ENCODE data around the gene SLC7A11.

The SLC7A11 gene

DNA sequence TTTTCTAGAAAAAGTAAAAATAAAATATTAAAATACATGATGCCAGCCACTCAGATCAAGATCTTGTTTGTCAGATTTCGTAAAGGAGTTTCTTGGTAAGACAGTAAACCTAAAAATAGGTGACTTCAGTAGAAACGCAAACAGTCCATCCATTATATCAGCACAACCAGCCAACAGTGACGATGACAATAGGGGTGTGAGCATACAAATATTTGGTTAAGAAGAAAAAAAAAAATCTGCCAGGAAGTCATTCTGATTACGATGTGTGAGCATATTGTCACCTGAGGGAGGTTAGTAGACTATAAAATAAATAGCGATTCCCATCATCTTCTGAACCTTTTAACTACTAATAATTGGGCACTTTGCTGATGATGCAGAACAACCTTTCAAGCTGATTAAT, 37.6 kb downstream of the SLC7A11 start:
- DNase-seq = no peak

DNA sequence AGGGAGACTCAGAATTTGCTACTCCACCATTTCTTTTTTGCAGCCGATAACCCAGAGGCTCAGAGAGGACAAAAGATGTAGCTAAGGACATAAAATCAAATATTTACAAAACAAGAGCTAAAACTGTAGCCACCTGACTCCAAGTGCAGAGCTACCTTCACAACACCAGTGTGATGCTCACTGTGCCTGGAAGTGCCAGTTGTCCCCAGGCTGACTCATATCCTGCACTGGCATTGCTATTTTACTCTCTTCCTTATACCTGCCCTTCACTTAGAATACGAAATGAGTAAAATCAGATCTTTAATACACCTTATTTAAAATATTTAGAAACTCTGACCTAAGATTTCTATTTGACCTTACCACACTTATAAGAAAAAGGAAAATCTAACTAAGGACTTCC, 39.5 kb downstream of the SLC7A11 start:
- no peak for DNase-seq

DNA sequence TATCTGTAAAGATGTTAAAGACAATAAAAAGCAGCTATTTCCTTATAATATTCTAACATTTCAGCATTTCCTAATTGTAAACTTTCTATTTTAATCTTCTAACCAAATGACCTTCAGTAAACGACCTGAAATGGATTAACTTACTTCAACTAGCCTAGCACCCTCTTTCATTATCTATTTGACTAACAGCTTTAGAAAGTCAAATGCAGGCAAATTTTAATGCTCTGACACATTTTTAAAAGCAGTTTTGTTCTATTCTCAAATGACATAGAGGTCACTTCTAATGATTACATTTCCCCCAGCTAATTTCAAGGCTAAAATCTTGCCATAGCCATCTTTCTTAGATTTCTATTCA, 41.9 kb downstream of the SLC7A11 start:
- DNase-seq = no peak

DNA sequence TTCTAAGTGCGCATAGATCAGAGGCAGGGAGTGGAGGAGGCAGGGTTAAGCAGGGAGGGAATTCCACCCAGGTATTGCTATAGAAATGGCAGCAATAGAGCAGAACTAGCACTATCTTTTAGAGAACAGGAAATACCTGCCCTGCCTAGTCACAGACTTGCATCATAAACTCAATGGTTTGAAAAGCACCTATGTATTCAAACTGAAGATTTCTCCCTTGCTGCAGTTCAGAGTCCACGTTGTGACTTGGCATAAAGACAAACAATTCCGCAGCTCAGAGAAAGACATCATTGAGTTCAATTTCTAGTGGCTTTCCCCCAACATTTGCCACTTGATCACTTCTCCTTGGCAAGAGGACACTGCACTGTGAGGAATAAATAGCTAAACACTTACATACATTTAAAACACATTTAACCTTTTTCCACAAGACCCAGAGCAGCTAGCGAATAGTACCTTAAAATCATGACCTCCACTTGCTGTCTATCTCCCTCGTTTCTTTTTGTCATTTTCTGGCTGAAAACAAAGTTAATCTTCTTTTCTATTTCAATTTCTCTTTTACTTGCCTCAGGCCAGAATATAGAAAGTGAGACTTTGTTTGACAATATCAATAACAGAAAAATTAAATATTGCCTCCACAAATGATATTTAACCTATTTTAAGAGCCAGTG, 42.4 kb downstream of the SLC7A11 start:
- no peak for DNase-seq

DNA sequence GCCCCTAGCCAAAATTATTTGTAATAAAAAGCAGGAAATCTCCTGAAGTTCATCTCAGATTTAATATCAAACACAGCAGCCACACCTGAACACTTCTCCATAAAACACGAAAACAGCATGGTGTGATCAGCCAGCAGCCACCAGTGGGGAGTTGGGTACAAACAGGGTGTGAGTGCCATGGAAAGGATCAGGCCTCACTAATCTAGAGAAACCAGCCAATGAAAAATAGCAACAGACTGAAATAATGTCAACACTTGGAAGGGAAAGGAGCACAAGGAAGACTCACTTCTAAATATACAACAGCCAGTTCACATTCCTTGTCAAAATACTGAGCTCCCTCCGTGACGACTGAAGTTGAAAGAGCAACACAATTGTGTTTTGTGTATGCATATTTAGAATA, 46.0 kb downstream of the SLC7A11 start:
- DNase-seq = no peak

DNA sequence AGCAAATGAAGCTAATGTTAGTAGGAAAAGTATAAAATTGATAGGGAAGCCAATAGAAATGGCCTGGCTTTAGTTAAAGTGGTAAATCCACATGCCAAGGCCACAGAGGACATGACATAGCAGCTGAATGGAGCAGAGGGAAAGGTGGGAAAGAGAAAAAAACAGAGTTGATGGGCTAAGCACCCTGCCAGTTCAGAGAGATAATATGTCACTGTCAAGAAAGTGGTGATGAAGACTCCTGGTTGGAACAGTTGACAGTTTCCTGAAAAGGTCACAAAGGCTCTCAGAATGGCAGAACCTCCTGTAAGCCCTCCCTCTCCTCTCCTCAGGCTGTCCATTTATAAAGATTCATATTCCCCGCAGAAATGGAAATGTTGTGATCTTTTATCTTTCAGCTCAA, 48.2 kb downstream of the SLC7A11 start:
- DNase-seq = no peak

DNA sequence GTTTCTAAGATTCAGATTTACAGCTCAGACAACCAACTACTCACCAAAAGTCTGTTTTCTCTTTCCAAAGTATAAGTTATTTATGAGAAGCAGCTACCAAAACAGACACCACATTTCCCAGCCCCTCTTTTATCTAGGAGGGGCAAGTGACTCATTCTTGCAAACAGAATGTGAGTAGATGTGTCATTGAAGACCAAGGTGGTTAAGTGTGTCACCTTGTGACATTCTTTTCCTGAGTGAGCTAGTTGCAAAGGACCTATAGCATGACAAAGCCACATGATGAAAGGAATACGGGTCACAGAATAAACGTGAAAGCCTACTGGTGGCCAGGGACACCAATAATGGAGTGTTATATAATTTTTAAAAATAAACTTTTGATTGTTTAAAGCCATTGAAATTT, 50.0 kb downstream of the SLC7A11 start:
- peak; percentile 13 for DNase-seq

DNA sequence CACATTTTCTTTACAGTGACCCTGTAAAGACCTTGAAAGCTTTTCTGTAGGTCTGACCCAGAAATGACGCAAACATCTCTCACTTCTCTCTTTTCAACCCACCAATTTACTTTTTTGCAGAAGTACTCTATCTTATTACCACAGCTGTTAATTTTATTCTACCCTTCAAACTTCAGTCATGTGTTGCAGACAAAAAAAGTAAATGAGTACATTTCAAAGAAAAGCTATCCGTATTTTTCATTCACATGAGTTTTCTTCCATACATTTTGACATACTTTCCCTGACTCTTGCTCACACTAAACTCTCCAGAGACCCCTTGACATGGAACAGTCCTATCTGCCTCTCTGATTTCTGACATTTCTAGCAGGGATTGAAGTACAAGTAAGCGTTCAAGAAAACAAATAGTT, 51.7 kb downstream of the SLC7A11 start:
- DNase-seq = peak; percentile 86

DNA sequence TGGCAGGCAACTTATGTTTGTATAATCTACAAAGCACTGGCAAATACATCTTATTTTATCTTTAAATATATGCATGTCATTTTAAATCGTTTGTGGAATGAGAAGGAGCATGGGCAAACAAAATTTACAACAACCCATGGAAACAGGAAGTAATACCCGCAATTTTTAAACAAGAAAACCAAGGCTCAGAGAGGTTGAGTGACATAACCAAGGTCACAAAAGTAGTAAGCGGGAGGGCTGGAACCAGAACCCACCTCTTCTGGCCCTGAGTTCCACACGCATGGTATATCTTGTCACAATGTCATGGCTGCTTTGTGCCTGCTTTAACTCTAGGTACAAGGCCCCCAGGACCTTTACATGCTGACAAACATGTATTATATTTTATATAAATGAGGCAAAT, 52.9 kb downstream of the SLC7A11 start:
- DNase-seq = peak; percentile 34

DNA sequence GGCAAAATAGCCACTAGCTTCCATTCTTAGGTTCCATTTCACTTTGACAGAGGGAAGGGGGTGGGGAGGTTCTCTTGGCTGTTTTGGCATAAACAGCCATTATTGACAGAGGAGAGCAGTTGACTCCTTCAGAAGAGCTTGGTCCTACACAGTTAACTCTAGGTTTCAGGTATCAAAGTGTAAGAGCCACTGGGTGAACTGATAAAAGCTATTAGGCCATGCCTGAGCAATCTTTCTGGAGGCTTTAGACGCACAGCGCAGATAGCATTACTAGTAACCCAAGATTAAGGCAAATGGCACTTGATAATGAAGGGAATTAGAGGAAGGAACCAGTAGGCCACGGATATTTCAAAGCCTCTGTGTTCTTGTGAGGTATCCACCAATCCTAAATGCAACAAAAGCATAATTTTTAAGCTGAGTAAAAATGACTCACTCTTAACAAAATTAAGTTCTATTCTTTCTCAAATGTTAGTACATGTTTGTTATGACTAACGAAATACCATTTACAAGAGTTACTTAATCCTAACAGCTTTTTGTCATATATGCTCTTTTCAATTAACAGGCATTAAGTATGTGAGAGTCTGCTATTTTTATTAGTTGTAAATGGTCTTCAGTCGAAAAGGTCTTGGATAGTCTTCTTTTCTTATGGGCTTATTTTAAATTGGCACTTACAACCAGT, 53.6 kb downstream of the SLC7A11 start:
- peak; percentile 58 for DNase-seq

DNA sequence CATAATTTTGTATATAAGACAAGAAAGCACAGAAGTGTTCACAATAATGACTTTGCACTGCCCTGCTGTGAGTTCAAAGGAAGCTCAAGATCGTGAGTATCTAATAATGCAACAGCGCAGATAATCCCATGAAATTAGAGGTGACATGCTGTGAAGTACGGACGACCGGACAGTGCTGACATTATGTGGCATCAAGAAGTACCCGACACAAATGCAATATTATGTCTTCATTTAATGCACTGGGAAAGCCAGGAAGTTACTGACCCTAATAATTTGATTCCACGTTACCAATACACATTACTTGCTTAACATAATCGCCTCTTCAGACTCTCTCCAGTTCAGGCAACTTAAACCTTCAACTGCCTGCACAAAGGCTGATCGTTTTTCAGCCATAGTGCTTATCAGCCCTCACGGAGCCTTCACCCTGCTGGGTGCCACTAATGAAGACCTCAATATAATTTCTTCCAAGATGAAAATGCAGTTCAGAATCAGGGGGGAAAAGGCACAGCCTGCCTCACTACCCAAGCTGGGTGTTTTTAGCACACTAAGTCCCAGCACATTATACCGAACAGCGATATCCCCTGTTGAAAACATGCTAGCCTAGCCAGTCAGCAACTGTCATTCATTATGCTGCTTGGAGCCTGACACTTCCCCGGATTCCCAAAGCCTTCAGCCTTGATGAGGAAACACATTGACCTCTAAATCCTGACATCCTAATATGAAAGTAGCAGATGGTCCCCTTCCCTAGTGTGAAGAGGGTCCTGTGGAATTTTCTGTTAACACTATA, 56.1 kb downstream of the SLC7A11 start:
- DNase-seq = no peak

DNA sequence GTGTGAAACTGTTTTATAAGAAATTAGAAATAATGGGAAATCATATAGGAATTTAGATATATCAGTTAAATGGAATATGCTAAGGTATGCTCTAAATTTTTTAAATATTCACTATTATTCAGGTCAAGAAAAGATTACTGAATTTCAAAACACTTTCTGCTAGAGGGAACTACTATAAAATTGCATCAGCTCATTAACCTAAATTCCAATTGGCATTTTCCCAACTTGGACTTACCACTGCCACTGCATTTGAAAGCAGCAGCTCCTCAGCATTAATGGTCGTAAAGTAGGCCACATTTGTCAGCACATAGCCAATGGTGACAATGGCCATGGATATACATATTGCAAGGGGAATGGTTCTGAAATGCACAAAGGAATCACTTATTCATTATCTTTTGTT, 57.3 kb downstream of the SLC7A11 start:
- DNase-seq = no peak

DNA sequence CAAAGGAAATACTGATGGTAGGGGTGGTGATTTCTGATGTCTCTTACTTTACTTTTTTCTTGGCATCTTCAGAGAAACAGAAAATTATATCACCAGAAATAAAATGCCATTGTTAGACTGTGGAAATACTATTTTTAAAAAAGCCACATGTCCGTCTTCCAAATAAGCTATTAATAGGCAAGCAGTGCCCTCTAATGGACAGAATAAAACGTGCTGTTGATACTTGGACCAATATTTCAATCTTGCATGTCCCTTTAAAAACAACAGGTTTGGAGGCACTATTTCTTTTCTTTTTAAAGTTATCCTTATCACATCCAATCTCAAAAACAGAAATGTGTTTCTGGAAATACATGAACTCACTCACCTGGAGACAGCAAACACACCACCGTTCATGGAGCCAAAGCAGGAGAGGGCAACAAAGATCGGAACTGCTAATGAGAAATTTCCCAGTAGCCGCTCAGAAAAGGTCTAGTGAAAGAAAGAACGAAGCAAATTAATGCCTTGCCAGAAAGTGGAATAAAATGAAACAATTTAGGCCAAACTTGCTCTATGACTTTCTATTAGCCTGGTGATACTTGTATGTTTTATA, 59.2 kb downstream of the SLC7A11 start:
- peak; percentile 67 for DNase-seq

DNA sequence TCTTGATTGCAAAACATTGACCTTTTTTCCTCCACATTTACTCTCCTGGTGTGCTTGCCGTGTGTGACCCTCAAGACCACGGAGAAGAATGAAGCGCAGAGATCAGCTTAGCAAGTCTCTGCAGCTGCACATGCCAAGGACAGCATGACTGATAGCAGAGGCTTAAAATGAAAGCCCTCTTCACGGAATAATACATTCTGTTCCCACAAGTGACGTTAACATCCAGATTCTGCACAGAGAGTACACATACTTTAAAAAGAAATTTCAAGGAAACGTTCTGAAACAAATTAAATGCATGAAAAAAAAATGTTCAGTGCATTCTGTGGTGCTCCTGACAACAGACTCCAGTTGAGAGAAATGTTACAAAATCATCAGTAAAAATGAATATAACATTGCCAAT, 60.9 kb downstream of the SLC7A11 start:
- no peak for DNase-seq

DNA sequence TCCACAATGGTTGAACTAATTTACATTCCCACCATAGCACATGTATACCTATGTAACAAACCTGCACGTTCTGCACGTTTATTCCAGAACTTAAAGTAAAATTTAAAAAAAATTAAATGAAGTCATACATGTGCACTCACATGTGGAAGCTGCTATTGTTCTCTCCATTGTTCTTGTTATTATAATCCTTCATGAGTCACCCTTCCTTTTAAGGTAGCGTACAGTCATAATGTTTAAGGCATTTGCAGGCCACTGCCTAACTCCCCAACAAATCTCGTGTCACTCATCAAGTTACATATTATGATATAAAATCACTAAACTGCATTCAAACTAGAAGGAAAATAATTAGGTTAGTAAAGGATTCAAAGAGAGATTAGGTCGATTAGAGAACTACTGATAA, 63.6 kb downstream of the SLC7A11 start:
- DNase-seq = no peak

DNA sequence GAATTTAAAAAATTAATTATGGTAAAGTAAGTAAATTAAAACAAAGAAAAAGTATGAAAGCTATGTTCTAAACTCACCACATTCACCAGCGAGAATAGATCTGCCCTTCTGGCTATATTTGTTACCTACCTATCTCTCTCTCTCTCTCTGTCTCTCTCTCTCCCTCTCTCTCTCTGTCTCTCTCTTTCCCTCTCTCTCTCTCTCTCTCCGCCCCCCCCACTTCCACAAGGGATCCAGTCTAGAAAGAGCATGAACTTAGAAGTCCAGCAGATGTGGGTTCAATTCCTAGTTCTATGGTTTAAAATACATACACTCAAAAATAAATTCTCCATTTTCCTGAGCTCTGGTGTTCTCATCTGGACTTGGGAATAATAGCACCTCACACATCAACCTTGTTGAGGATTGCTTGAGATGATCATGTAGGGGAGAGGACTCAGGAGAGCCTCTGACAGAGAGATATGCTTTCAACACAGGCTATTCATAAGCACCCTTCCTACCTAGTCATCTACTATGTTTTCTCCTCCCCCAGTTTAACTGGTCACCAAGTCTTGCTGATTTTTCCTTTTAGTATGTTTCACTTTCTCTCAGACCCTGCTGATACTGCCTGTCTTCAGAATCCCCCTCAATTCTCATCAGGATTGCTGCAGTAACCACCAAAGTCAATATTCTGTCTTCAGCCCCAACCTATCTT, 64.7 kb downstream of the SLC7A11 start:
- DNase-seq = no peak

DNA sequence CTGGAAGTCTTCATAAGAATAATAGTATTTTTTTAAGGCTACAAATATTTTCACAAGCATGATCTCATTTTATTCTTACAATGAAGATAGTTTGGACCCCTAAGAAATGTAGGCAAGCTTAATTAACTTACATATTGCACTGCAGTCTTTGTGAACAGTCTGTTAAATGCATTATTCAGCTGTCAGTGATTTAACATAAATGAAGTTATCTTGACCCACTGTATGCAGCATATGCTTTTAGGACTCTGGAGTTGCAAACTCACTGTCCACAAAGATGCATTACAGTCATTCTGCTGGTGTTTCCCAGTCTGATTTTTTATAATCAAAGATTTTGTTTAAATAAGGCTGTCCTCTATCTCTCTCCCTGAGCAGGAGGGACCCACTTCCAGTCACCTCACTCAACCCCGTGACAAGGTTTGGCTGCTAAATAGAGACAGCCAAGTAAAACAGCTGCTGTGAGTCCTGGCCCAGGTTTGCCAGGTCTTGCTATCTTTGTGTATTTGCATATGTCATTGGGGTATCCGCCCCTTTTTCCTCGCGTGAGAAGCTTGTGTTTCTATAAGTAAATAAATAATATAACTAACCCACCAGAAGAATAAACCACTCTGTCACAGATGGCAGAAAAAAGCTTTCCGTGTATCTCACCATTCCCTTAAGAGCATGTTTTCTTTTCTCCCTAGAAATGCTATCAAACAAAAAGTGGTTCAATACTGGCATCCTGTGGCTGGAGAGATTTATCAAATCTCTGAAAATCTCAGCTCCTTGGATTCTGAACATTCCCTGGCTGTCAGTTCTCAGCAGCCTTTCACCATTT, 67.0 kb downstream of the SLC7A11 start:
- DNase-seq = no peak

DNA sequence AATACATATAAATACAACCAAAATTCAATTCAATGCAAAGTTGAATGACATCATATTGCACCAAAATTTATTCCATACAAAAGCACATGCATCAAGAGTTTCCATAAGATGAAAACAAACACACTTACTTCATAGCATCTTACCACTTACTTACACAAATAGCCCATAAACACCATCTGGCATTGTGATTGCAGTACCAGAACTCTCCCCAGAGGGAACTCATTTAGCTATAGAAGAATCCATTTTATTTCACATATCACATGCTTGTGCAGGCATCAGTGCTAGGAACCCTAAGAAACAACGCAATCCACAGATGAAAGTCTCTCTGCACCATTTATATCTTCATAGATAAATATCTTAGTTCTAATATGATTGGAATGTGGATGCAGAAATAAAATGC, 77.9 kb downstream of the SLC7A11 start:
- no peak for DNase-seq

DNA sequence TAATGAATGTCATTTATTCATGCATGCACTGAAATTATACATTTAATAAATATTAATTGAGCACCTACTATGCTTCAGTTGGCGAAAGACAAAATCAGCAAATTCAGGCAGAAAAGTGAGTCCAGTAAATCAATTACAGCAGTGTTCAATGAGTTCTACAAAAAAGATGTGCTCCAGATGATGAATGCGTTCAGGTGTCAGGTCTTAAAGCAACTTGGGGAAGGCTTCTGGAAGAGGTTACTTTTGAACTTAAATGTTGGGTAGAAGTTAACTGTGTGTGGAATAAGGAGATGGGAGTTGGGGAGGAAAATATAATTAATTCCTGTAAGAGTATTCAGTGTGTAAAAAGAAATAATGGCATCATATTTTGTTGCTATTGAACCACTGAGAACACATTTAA, 79.0 kb downstream of the SLC7A11 start:
- DNase-seq = no peak

DNA sequence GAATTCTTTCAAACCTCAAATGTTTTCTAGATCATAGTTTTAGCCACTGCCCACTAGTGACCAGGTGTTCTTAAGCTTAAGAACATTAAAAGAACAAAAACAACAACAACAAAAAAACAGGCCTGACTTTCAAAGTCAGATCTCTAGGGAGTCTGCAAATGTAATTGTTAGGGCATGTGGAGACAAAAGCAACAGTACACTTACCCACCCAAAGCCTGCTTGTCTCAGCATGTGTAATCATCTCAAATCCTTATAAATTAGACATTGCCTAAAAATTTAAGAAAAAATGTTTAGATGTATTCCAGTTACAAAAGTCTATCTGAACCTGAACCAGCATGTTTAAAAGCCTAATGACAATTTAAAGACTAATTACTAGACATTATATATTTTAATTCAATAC, 79.9 kb downstream of the SLC7A11 start:
- no peak for DNase-seq

DNA sequence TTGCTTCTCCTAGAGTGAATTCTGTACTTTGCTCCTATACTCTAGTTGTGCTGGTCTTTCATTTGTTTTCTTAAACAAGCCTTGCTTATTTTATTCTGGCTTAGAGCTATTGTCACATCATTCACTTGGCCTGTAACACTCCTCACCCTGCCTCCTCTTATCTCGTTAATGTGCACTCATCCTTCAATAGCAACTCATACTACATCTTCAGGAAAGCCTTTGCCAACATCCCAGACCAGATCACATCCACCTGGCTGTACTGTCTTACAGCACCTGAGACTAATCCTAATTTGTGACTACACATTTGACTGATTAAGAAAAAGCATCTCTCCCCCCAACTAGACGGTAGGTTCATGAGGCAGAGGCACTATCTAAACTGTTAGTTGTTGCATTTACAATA, 80.8 kb downstream of the SLC7A11 start:
- DNase-seq = no peak

DNA sequence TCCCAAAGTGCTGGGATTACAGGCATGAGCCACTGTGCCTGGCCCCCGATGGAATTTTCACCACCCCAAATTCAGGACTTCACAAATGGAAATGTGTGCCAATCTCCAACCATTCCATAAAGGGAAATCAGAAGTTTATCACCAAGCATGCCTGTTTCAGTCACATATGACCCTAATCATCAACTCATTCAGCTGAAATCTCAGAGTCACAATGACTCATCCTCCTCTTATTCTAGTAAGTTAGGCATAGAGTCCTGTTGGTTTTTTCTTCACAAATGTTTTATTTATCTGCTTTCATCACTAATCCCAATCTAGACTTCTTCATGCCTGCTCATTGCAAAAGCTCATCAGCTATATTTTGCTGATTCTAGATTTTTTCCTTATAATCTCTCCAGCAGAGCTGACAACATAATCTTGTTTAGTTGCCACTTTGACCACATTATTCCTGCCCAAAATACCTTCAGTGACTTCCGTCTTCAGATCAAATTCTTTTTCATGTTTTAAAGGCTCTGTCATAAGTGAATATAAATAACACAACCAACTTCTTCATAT, 83.3 kb downstream of the SLC7A11 start:
- DNase-seq = no peak
